Activated naive CD8-positive, alpha-beta T cell (primary cell): Measurements from ENCODE around the gene NEU2.

Experiments
- H3K27ac Mint-ChIP-seq: one replicate; pipeline ENCODE4 v1.8.0; 2021; ENCODE audit warnings: mixed read lengths
- H3K27me3 Mint-ChIP-seq: one replicate; pipeline ENCODE4 v1.8.0; 2021; ENCODE audit warnings: mixed read lengths
- H3K36me3 Mint-ChIP-seq: one replicate; pipeline ENCODE4 v1.8.0; 2021; ENCODE audit warnings: mixed read lengths
- H3K4me1 Mint-ChIP-seq: one replicate; pipeline ENCODE4 v1.8.0; 2021; ENCODE audit warnings: low read depth, mixed read lengths
- H3K4me3 Mint-ChIP-seq: one replicate; pipeline ENCODE4 v1.8.0; 2021; ENCODE audit warnings: mild to moderate bottlenecking, mixed read lengths
- H3K9me3 Mint-ChIP-seq: one replicate; pipeline ENCODE4 v1.8.0; 2021; ENCODE audit warnings: low read depth, mixed read lengths

The NEU2 gene

GRCh38 chr2:233053928-233054784 lies 21.7 kb downstream of the NEU2 start:
- Mint-ChIP-seq H3K36me3 (no peaks in the 10 kb centered on the region), H3K9me3 (no peaks in the 10 kb centered on the region), H3K4me3 (no peak overlapping the region), H3K4me1 (peaks cover 16% of the 10 kb centered on the region), H3K27ac (no peak overlapping the region), H3K27me3 (no peaks in the 10 kb centered on the region)

GRCh38 chr2:233055362-233055761 lies 22.9 kb downstream of the NEU2 start:
- H3K4me3 Mint-ChIP-seq, result no peak overlapping the region
- H3K36me3 Mint-ChIP-seq, result no peaks in the 10 kb centered on the region
- no peak overlapping the region for H3K27ac Mint-ChIP-seq
- peaks cover 19% of the 10 kb centered on the region for H3K4me1 Mint-ChIP-seq
- no peaks in the 10 kb centered on the region for H3K27me3 Mint-ChIP-seq
- no peaks in the 10 kb centered on the region for H3K9me3 Mint-ChIP-seq

GRCh38 chr2:233056961-233057605 lies 24.6 kb downstream of the NEU2 start:
- Mint-ChIP-seq H3K27ac (peak overlapping the region; percentile 8), H3K4me3 (no peak overlapping the region), H3K36me3 (no peaks in the 10 kb centered on the region), H3K27me3 (no peaks in the 10 kb centered on the region), H3K4me1 (peaks cover 25% of the 10 kb centered on the region), H3K9me3 (no peaks in the 10 kb centered on the region)

GRCh38 chr2:233058717-233059546 lies 26.5 kb downstream of the NEU2 start:
- no peaks in the 10 kb centered on the region for H3K9me3 Mint-ChIP-seq
- peak overlapping the region; percentile 72 for H3K27ac Mint-ChIP-seq
- no peaks in the 10 kb centered on the region for H3K36me3 Mint-ChIP-seq
- peak overlapping the region; percentile 32 for H3K4me3 Mint-ChIP-seq
- H3K27me3 Mint-ChIP-seq, result no peaks in the 10 kb centered on the region
- H3K4me1 Mint-ChIP-seq, result peaks cover 41% of the 10 kb centered on the region

- Mint-ChIP-seq H3K36me3 (no peaks in the 10 kb centered on the region), H3K4me3 (peak overlapping the region; percentile 96), H3K27ac (peak overlapping the region; percentile 98), H3K4me1 (peaks cover 40% of the 10 kb centered on the region), H3K9me3 (no peaks in the 10 kb centered on the region), H3K27me3 (no peaks in the 10 kb centered on the region)
These were observed 27.0 kb downstream of the NEU2 start for GRCh38 chr2:233059547-233059796.

GRCh38 chr2:233059797-233060500 lies 27.5 kb downstream of the NEU2 start, which contains the start of gene INPP5D:
Gene INPP5D, plus strand, starts transcription at chr2:233060342. Its CDS starts 137 bp downstream, at chr2:233060479.
- Mint-ChIP-seq H3K9me3 (no peaks in the 10 kb centered on the region), H3K4me1 (peaks cover 43% of the 10 kb centered on the region), H3K27ac (peak within 1 kb of the TSS; percentile 98), H3K27me3 (no peaks in the 10 kb centered on the region), H3K36me3 (no peaks in the 10 kb centered on the region), H3K4me3 (peak within 1 kb of the TSS; percentile 96)

GRCh38 chr2:233060501-233060979 lies 28.1 kb downstream of the NEU2 start:
- H3K4me1 Mint-ChIP-seq, result peaks cover 47% of the 10 kb centered on the region

GRCh38 chr2:233060980-233061590 lies 28.6 kb downstream of the NEU2 start:
- H3K4me1 Mint-ChIP-seq, result peaks cover 48% of the 10 kb centered on the region
- H3K36me3 Mint-ChIP-seq, result no peaks in the 10 kb centered on the region
- no peaks in the 10 kb centered on the region for H3K27me3 Mint-ChIP-seq
- H3K27ac Mint-ChIP-seq, result peak overlapping the region; percentile 98
- no peaks in the 10 kb centered on the region for H3K9me3 Mint-ChIP-seq
- peak overlapping the region; percentile 96 for H3K4me3 Mint-ChIP-seq

More at GRCh38 chr2:233060501-233060979, 28.1 kb downstream of the NEU2 start:
- Mint-ChIP-seq H3K4me3 (peak overlapping the region; percentile 96), H3K36me3 (no peaks in the 10 kb centered on the region), H3K9me3 (no peaks in the 10 kb centered on the region), H3K27me3 (no peaks in the 10 kb centered on the region), H3K27ac (peak overlapping the region; percentile 98)

- Mint-ChIP-seq H3K9me3 (no peaks in the 10 kb centered on the region), H3K4me1 (peaks cover 53% of the 10 kb centered on the region), H3K4me3 (peak overlapping the region; percentile 96), H3K27me3 (no peaks in the 10 kb centered on the region), H3K27ac (peak overlapping the region; percentile 98), H3K36me3 (no peaks in the 10 kb centered on the region)
These were observed 29.3 kb downstream of the NEU2 start for GRCh38 chr2:233061591-233062450.

- H3K27ac Mint-ChIP-seq, result peak overlapping the region; percentile 98
- peaks cover 60% of the 10 kb centered on the region for H3K4me1 Mint-ChIP-seq
These were observed 30.0 kb downstream of the NEU2 start for GRCh38 chr2:233062451-233062850.

GRCh38 chr2:233062946-233063268 lies 30.4 kb downstream of the NEU2 start:
- H3K4me1 Mint-ChIP-seq, result peaks cover 61% of the 10 kb centered on the region
- H3K4me3 Mint-ChIP-seq, result peak overlapping the region; percentile 96
- peak overlapping the region; percentile 98 for H3K27ac Mint-ChIP-seq
- H3K9me3 Mint-ChIP-seq, result no peaks in the 10 kb centered on the region
- H3K27me3 Mint-ChIP-seq, result no peaks in the 10 kb centered on the region
- H3K36me3 Mint-ChIP-seq, result peaks cover 2% of the 10 kb centered on the region

More at GRCh38 chr2:233062451-233062850, 30.0 kb downstream of the NEU2 start:
- peaks cover 2% of the 10 kb centered on the region for H3K36me3 Mint-ChIP-seq
- no peaks in the 10 kb centered on the region for H3K27me3 Mint-ChIP-seq
- H3K9me3 Mint-ChIP-seq, result no peaks in the 10 kb centered on the region
- peak overlapping the region; percentile 96 for H3K4me3 Mint-ChIP-seq

GRCh38 chr2:233063269-233063975 lies 30.9 kb downstream of the NEU2 start:
- peaks cover 2% of the 10 kb centered on the region for H3K36me3 Mint-ChIP-seq
- H3K4me1 Mint-ChIP-seq, result peaks cover 60% of the 10 kb centered on the region
- no peaks in the 10 kb centered on the region for H3K9me3 Mint-ChIP-seq
- H3K27me3 Mint-ChIP-seq, result no peaks in the 10 kb centered on the region
- H3K27ac Mint-ChIP-seq, result peak overlapping the region; percentile 98
- H3K4me3 Mint-ChIP-seq, result peak overlapping the region; percentile 96

- Mint-ChIP-seq H3K4me3 (peak overlapping the region; percentile 96), H3K4me1 (peaks cover 62% of the 10 kb centered on the region), H3K36me3 (peaks cover 2% of the 10 kb centered on the region)
These were observed 31.5 kb downstream of the NEU2 start for GRCh38 chr2:233063976-233064411.

More at GRCh38 chr2:233063976-233064411, 31.5 kb downstream of the NEU2 start:
- Mint-ChIP-seq H3K27me3 (no peaks in the 10 kb centered on the region), H3K27ac (peak overlapping the region; percentile 98), H3K9me3 (no peaks in the 10 kb centered on the region)
